ENCODE results near the gene AGTR2.
"Not testable (repeated sequence)": the region's sequence is repeated elsewhere in the genome, so short reads cannot be mapped to it uniquely, and the experiment has no call there.

The AGTR2 gene

GRCh38 chrX:116170511-116170910 lies at the start of gene AGTR2:
AGTR2 (plus strand) TSS chrX:116170744; CDS start chrX:116172281, 1,537 bp downstream.
- no peak within 1 kb of the TSS for H3K27ac ChIP-seq
- no peak for DNase-seq (ENCODE audit: low read depth, low spot score)

- H3K27ac ChIP-seq, result no peak overlapping the region
- no peak for DNase-seq (ENCODE audit: low read depth, low spot score)
Measured at GRCh38 chrX:116135277-116135676, 35.3 kb upstream of the AGTR2 start.

GRCh38 chrX:116141270-116141669 lies 29.3 kb upstream of the AGTR2 start:
- not testable (repeated sequence) for DNase-seq (ENCODE audit: low read depth, low spot score); H3K27ac ChIP-seq

GRCh38 chrX:116142976-116143375 lies 27.6 kb upstream of the AGTR2 start:
- no peak for DNase-seq (ENCODE audit: low read depth, low spot score)
- H3K27ac ChIP-seq, result no peak overlapping the region

GRCh38 chrX:116172976-116173375 lies 2.4 kb downstream of the AGTR2 start:
- no peak for DNase-seq (ENCODE audit: low read depth, low spot score)
- no peak overlapping the region for H3K27ac ChIP-seq

GRCh38 chrX:116181300-116181699 lies 10.8 kb downstream of the AGTR2 start:
- no peak overlapping the region for H3K27ac ChIP-seq
- no peak for DNase-seq (ENCODE audit: low read depth, low spot score)

- H3K27ac ChIP-seq, result no peak overlapping the region
- no peak for DNase-seq (ENCODE audit: low read depth, low spot score)
Measured at GRCh38 chrX:116185163-116185562, 14.6 kb downstream of the AGTR2 start.

GRCh38 chrX:116194649-116195048 lies 24.1 kb downstream of the AGTR2 start:
- DNase-seq (ENCODE audit: low read depth, low spot score), result no peak
- no peak overlapping the region for H3K27ac ChIP-seq

- no peak for DNase-seq (ENCODE audit: low read depth, low spot score)
- H3K27ac ChIP-seq, result no peak overlapping the region
Measured at GRCh38 chrX:116198235-116198634, 27.7 kb downstream of the AGTR2 start.

- DNase-seq (ENCODE audit: low read depth, low spot score), result no peak
- H3K27ac ChIP-seq, result no peak overlapping the region
Measured at GRCh38 chrX:116198810-116199209, 28.3 kb downstream of the AGTR2 start.

GRCh38 chrX:116204932-116205331 lies 34.4 kb downstream of the AGTR2 start:
- DNase-seq (ENCODE audit: low read depth, low spot score), result no peak

GRCh38 chrX:116213262-116213661 lies 42.7 kb downstream of the AGTR2 start:
- no peak for DNase-seq (ENCODE audit: low read depth, low spot score)
- no peak overlapping the region for H3K27ac ChIP-seq

More at GRCh38 chrX:116204932-116205331, 34.4 kb downstream of the AGTR2 start:
- H3K27ac ChIP-seq, result no peak overlapping the region

GRCh38 chrX:116217080-116217479 lies 46.5 kb downstream of the AGTR2 start:
- not testable (repeated sequence) for H3K27ac ChIP-seq; DNase-seq (ENCODE audit: low read depth, low spot score)

All from epithelial cell of prostate (primary cell).